ENCODE results near the gene TOP2A. TPM values are rescaled to one million over a fixed set of nuclear protein-coding genes. Genes with fewer than 3 reads are reported as not detected.
"Not testable (repeated sequence)": the region's sequence is repeated elsewhere in the genome, so short reads cannot be mapped to it uniquely, and the experiment has no call there.

The TOP2A gene
- total RNA-seq, 1 donor from 2014 or later = 5.2 TPM

DNA sequence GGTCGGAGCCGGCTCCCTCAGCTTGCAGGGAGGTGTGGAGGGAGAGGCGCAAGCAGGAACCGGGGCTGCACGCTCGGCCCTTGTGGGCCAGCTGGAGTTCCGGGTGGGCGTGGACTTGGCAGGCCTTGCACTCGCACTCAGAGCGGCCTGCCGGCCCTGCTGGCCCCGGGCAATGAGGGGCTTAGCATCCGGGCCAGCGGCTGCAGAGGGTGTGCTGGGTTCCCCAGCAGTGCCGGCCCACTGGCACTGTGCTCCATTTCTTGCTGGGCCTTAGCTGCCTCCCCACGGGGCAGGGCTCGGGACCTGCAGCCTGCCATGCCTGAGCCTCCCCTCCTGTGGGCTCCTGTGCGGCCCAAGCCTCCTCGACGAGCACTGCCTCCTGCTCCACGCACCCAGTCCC is 41.9 kb downstream of the TOP2A start:
- not testable (repeated sequence) for DNase-seq (ENCODE audit: low spot score)

DNA sequence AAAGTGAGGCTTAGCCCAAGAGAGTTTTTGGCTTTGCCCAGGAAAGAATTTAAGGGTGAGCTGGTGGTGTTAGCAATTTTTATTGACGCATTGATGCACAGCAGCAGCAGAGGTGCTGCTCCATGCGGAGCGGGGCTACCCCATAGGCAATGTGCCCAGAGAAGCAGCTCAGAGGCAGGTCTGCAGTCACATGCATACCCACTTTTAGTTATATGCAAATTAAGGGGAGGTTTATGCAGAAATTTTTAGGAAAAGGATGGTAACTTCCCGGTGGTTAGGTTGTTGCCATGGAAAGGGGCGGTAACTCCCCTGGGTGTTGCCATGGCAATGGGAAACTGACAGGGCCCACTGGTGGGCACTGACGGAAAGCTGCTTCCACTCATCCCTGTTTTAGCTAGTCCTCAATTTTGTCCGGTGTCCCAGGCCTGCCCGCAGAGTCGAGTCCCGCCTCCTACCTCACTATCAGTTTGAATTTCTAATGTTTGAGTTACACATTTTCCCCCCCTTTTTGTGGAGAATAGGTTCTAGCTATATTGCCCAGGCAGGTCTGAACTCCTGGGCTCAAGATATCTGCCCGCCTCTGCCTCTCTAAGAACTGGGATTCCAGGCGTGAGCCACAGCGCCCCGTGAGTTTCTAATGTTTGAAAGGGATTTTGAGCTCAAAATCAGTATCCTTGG is 42.7 kb downstream of the TOP2A start:
- no peak for DNase-seq (ENCODE audit: low spot score)

DNA sequence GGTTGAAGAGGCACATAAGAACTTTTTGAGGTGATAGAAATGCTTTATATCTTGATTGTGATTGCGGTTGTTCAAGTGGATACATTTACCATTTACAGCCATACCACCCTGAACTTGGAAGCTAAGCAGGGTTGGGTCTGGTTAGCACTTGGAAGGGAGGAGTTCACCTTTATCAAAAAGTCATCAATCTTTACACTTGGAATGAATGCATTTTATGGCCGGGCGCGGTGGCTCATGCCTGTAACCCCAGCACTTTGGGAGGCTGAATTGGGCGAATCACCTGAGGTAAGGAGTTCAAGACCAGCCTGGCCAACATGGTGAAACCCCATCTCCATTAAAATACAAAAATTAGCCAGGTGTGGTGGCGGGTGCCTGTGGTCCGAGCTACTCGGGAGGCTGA is 43.7 kb downstream of the TOP2A start:
- no peak for DNase-seq (ENCODE audit: low spot score)

DNA sequence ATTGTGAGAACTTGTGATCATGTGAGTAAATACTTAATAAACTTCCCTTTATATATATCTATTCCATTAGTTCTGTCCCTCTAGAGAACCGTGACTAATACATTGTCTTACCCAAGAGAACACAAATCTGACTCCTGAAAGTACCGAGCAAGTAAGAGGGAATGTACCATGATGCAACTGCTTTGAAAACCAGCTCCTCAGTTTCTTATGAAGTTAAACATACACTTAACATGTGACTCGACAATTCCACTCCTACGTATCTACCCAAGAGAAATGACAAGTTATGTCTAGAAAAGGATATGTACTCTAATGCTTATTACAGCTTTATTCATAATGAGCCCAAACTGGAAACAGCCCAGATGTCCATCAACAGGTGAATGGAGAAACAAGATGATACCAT is 44.4 kb downstream of the TOP2A start:
- no peak for DNase-seq (ENCODE audit: low spot score)

DNA sequence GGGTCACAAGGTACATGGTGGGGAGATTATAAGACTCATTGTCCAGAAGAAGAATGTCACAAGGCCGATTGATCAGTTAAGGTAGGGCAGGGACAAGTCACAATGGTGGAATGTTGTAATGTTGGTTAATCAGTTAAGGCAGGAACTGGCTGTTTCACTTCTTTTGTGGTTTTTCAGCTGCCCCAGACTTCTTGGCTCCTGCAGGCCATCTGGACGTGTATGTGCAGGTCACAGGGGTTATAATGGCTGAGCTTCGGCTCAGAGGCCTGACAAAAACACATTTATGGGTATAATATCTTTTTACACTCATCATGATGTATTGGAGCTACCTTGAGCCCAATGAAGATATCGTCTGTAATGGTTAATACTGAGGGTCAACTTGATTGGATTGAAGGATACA is 45.1 kb downstream of the TOP2A start:
- DNase-seq (ENCODE audit: low spot score) = not testable (repeated sequence)

DNA sequence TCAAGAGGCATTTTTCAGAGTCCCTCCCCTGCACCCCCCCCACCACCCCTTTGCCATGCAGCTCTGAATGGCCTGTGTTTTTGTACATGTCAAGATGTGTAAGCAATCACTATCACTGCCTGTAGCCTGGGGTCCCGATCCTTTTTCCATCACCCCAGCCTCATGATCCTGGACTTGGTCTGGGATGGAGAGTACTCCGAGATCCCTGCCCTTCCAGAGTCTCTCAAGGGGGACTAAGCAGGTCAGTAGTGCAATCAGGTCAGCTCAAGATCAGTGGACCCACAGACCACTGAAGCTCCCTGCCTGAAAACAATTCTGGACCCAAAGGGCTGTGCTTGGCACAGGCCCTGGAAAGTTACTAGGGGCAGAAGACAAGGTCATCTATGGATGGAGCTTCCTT is 45.7 kb downstream of the TOP2A start:
- DNase-seq (ENCODE audit: low spot score) = no peak

DNA sequence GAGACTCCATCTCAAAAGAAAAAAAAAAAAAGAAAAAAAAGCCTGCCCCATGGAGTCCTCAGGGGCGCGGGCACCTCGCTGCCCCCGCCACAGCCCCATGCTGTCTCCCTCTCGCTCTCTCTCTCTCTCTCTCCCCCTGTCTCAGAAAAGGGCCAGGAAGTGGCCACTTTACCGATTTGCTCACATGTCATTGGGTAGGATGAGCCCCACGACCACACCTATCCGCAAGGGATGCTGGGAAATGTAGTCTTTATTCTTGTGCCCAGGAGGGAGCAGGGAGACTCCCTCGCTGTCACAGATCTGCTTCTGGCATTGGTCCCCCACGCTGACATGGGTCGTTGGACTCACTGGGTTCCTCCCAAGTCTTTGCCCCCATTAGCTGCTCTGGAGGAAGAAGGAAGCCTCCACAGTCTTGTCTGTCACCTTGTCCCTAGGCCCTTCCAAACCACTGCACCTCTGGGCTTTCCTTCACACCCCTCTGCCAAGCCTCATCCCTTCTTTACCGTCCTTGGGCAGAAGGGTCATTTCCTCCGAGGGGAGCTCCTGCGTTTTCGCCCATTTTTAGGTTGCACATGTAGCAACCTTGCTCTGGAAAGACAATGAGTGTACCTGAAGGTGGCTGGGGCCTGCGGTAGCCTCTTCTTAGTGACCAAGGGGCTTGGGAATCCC is 46.3 kb downstream of the TOP2A start:
- DNase-seq (ENCODE audit: low spot score) = no peak

DNA sequence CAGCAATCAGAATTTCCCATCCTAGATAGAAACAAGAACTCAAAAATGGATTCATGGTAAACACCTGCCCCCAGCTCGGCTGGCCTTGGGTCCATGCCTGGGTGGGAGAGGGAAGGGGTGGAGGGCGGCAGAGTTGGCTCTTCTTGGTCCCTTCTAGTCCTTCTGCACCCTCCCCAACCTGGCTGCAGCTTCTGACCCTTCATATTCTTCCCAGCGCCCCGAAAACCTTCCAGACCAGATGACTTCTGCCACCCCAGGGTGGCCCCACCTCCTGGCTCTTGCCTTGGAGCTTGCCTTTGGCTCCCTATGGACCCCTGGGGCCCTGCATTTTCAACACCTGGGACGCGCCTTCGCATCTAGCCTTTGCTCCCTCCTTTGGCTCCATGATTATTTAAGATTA is 47.8 kb downstream of the TOP2A start:
- DNase-seq (ENCODE audit: low spot score) = no peak

DNA sequence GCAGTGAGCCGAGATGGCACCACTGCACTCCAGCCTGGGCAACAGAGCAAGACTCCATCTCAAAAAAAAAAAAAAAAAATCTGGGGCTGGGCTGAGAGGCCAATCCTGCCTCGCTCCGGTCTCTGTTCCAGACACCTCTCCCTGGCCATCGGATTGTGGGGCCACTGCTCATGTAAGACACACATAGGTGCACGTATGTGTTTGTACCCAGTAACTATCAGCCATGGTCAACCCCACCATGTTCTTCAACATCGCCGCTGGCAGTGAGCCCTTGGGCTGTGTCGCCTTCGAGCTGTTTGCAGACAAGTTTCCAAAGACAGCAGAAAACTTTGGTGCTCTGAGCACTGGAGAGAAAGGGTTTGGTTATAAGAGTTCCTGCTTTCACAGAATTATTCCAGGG is 50.0 kb downstream of the TOP2A start:
- DNase-seq (ENCODE audit: low spot score) = not testable (repeated sequence)

DNA sequence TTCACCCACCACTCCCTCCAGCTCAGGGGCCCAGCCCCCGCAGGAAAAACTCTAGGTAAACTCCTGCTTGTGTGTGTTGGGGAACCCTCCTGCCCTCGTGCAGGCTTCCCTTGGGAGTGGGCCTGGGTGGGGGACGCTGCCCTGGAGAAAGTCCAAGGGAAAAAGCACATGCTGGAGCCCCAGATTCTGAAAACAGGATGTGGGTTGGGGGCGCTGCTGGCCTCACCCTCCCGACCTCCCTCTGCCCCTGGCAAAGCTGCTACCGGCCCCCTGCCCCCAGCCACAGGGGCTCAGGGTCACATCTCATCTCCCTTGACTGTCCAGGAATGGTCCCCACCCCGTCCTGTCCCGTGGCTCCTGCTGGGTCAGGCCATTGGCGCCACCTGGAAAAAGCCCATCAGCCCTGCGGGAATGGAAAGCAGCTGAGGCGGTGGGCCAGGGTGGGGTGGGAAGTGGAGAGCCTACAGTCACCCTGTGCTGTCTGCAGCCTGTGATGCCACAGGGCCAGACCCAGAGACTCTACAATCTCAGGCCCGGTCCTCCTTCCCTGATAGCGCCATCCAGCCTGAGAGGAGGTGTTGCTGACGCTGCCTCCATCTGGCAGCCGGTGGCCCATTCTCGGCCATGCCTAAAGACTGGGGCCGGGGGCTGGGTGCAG is 50.7 kb downstream of the TOP2A start:
- DNase-seq (ENCODE audit: low spot score) = no peak

DNA sequence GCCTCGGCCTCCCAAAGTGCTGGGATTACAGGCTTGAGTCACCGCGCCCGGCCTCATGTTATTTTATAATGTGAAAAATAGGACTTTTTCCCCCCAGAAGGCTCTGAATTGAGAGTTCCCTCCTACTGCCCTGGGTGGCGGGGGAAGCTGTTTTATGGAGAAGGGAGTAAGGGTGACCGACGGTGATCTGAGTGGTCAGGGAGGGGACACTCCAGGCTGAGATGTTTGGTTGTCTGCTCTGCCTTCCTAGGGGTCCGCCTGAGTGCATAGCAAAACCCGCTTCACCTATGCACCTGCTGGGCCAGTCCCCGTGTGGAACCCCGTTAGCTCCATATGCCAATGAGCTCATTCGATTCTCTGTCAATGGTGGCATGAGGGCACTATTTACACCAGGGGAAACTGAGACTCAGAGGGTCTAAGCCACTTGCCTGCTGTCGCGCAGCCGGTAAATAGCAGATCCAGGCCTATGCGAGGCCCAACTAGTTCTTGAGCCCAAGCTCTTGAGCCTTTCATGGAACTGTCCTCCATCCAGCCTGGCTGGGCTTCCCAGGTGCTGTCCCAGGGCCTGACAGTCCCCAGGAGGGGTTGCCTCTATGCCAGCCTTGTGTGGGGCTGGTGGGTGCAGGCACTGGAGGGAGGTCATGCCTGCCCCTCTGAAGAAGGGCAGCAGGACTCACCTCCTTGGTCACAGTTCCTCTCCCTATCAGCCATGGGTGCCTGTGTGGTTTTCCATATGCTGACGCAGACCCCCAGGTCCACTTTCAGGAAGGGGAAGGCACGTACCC is 51.4 kb downstream of the TOP2A start:
- no peak for DNase-seq (ENCODE audit: low spot score)

DNA sequence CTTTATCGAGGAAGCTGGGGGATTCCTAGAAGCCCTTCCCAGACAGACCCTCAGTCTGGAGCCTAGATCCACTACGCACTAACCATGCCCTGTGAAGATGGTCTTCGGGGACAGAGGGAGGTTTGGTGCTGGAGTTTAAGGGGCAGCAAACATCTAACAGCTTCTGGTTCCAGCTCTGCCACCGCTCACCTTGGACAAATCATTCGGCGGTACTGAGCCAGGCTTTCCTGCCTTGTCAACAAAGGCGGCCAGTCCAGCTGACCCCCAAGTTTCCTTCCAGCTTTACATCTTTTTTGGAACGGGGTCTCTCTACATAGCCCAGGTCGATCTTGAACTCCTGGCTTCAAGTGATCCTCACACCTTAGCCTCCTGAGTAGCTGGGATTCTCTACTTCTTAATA is 52.8 kb downstream of the TOP2A start:
- DNase-seq (ENCODE audit: low spot score) = no peak

DNA sequence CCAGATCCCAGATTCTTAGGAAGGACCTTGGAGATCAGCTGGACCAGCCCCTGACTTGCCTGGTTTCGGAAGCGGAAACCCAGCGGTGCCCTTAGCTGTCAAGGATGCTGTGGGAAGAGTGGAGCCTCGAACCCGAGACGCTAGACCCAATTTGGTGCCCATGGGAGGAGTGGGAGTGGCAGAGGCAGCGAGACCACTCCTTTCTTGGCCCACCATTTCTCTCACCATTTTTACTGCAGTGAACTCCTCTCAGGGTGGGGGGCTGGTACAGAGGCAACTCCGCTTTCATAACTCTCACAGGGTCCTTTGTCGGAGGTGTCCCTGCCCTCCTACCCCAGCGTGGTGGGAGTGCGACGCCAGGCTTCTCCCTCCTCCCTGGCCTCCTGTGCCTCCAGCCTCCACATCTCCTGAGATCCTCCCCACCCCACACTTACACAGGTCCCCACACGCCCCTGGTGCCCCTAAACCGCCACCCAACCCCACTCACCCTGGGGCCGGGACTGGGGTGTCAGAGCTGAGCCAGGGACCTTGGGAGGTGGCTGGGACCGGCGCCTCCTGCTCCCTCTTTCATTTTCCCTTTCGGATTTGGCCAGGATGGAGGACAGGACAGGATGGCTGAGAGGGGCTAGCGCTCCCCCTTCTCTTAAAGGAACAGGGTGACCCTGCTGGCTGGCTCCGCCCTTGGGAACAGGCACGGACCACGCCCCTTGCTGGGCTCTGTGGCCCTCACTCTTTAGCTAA is 53.4 kb downstream of the TOP2A start, which contains the start of gene GJD3:
Gene GJD3 (minus strand): TSS at position 617 of the 741 bp plus-strand sequence. CDS start 922 bp downstream, outside the sequence.
- DNase-seq (ENCODE audit: low spot score) = no peak

DNA sequence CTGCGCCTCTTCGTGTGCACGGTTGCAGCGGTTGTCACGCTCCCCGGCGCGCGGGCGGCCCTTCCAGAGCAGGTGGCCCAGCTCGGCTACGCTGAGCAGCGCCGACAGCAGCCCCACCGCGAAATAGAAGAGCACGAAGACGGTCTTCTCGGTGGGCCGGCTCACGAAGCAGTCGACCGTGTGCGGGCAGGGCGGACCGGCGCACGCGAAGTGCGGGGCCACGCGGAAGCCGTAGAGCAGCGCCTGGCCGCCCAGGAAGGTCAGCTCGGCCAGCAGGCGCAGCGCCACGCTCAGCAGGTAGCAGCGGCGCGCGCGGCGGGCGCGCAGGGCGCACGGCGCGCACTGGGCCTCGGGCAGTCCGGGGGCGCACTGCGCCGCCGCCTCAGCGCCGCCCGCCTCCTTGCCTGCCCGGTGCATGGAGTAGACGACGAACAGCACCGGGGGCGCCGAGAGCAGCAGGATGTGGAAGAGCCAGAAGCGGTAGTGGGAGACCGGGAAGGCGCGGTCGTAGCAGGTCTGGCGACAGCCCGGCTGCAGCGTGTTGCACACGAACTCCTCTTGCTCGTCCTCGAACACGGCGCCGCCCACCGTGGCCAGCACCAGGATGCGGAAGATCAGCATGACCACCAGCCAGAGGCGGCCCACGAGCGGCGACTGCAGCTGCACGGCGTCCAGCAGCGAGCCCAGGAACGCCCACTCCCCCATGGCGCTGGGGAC is 54.4 kb downstream of the TOP2A start:
- no peak for DNase-seq (ENCODE audit: low spot score)

DNA sequence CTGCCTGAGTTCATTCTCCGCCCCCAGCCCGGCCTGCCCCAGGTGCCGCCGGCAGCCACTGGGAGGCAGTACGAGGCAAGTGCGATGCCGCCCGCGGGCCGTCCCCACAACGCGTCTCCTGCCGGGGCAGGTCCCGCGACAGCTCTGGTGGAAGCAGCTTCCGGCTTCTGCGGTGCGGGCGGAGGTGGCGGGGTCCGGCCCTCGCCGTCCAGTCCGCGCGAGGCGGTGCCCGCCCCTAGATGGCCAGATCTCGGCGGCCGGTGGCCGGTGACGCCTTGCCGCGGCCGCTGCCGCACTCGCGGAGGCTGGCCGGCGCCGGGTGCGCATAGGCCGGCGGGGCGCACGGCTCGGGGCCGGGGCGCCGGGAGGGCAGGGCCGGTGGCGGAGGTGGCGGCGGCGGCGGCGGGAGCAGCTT is 55.0 kb downstream of the TOP2A start:
- no peak for DNase-seq (ENCODE audit: low spot score)

DNA sequence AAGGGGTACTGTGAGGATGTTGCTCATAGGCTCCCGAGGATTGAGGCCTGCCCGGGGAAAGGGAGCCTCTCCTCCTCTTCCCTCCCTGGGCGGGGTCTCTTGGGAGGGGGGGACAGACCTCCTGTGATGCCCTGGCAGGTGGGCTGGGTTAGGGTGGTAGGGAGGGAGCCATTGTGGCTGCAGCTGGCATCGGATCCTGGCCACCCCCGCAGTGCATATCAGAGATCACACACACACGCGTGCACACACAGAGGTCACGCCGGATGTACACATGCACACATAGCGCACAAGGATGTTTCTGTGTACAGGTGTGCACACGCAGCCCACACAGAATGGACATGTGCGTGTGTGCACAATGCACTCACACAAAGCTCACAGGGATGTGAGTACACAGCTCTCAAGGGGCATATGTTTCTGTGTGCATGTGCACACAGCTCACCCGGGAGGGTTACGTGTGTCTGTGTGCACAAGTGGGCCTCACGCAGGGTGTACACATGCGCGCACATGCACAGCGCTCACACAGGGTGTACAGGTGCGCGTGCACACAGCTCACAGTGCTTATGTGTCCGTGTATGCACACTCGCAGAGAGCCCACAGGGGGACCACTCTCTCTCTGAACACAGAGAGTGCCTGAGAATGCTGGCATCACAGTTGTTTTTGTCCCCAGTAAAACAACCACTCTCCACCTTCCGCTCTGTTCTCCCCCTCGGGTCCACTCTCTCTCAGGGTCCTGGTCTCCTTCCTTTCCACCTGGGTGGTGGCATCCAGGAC is 55.6 kb downstream of the TOP2A start:
- no peak for DNase-seq (ENCODE audit: low spot score)

DNA sequence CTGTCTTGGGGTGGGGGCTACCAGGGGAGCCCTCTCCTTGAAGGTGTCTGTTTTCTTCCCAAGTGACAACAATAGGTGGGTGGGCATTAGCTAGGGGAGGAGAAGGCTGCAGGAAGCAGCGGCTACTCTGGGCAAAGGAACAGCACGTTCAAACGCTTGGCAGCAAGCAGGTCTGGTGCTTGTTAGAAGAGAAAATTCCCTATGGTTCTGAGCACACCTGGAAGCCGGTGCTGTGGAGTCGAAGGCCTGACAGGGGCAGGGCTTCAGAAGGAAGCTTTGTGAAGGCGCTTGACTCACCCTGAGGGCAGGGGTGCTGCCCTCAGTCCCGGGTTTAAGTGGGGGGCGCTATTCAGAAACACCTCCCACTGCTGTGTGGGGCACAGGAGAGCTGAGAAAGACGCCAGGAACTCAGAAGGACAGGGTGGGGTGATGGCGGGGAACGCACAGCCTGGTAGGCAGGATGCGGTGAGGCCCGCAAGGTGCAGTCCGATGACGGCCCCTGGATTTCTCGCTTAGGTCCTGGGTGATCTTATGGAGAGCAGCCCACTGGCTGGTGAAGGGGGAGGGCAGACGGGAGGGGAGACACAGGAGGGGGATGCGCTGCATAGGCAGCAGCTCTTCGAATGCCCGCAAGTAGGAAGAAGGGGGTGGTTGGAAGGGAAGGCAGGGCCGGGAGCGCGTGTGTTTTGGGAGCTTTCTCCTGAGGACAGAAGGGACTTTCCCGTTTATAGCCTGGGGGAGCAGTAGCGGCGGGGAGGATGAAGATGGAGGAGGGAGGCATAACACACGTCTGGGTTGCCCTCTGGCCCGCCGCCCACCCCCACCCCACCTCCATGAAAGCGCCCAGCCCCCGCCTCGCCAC is 56.4 kb downstream of the TOP2A start:
- no peak for DNase-seq (ENCODE audit: low spot score)

DNA sequence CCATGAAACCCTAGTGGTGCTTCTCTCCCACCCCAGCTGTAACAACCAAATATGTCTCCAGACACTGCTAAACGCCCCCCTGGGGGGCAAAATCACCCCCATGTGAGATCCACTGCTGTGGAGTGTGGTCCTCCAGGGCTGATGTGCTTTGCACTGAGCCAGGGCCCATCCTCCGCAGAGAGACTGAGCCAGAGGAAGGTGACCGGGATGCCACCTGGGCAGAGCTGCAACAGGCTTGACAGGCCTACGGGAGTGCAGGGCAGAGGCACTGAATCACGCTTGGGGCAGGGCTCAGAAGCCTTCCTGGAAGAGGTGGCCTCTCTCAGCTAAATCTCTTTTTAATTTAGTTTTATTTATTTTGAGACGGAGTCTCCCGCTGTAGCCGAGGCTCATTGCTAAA is 57.6 kb downstream of the TOP2A start:
- no peak for DNase-seq (ENCODE audit: low spot score)
